CD4-positive, alpha-beta memory T cell (primary cell): Measurements from ENCODE around the gene ADGRB2. TPM values are rescaled to one million over a fixed set of nuclear protein-coding genes. Genes with fewer than 3 reads are reported as not detected.
A peak's percentile ranks its signal among the peaks of the same experiment; 100 is the strongest.

Experiments
- CTCF ChIA-PET: fragments of 350-600 bp; sonication (Branson Sonifier 250); formaldehyde crosslinking; loops from one replicate; lab custom pipeline; 2021; ENCODE audit warnings: inconsistent platforms; ENCODE audit not compliant: partially characterized antibody; lab: Charles Lee
- POLR2A ChIA-PET: fragments of 350-600 bp; sonication (Branson Sonifier 250); formaldehyde crosslinking; loops from one replicate; lab custom pipeline; 2021; ENCODE audit not compliant: partially characterized antibody; lab: Charles Lee
- DNase-seq, 5 donors: peaks; one replicate each; pipeline versions ENCODE4 v3.0.0 to v3.0.0-alpha.2; 2020 to 2022; ENCODE audit warnings: mixed read lengths in 1 of 5
- H3K27ac ChIP-seq: one replicate; pipeline ENCODE4 v1.7.0; 2013; ENCODE audit warnings: low read depth, low read length
- H3K27me3 ChIP-seq: 2 replicates; pipeline ENCODE4 v1.7.0; 2013; ENCODE audit warnings: mild to moderate bottlenecking, low read length, moderate library complexity; ENCODE audit not compliant: insufficient read depth
- H3K36me3 ChIP-seq: 2 replicates; pipeline ENCODE4 v1.7.0; 2013; ENCODE audit warnings: mild to moderate bottlenecking, low read length, moderate library complexity; ENCODE audit not compliant: insufficient read depth
- H3K4me1 ChIP-seq: 2 replicates; pipeline ENCODE4 v1.7.0; 2013; ENCODE audit warnings: mild to moderate bottlenecking, low read length, moderate library complexity; ENCODE audit not compliant: insufficient read depth
- H3K4me3 ChIP-seq, 2 donors: one replicate each; pipeline ENCODE4 v1.7.0; 2013; ENCODE audit warnings: low read length in 2 of 2, mild to moderate bottlenecking in 1 of 2
- H3K9me3 ChIP-seq, 2 donors: one replicate each; pipeline ENCODE4 v1.7.0; 2013; ENCODE audit warnings: low read length in 2 of 2, control low read depth in 1 of 2; ENCODE audit not compliant: control insufficient read depth in 1 of 2
- H3K27ac Mint-ChIP-seq, 7 donors: one replicate each; pipeline ENCODE4 v1.8.0; 2020 to 2021; ENCODE audit warnings: mixed read lengths in 7 of 7, mild to moderate bottlenecking in 6 of 7, inconsistent platforms in 3 of 7, moderate library complexity in 3 of 7
- H3K27me3 Mint-ChIP-seq, 2 donors: one replicate each; pipeline ENCODE4 v1.8.0; 2020 to 2021; ENCODE audit warnings: mixed read lengths in 2 of 2
- H3K36me3 Mint-ChIP-seq, 2 donors: one replicate each; pipeline ENCODE4 v1.8.0; 2020 to 2021; ENCODE audit warnings: mixed read lengths in 2 of 2, inconsistent platforms in 1 of 2, mild to moderate bottlenecking in 1 of 2
- H3K4me1 Mint-ChIP-seq, 4 donors: one replicate each; pipeline ENCODE4 v1.8.0; 2020 to 2021; ENCODE audit warnings: mixed read lengths in 4 of 4, mild to moderate bottlenecking in 1 of 4
- H3K4me3 Mint-ChIP-seq, 8 donors: one replicate each; pipeline ENCODE4 v1.8.0; 2020 to 2021; ENCODE audit warnings: mixed read lengths in 8 of 8, mild to moderate bottlenecking in 7 of 8, moderate library complexity in 6 of 8, inconsistent platforms in 3 of 8
- H3K9me3 Mint-ChIP-seq, 8 donors: one replicate each; pipeline ENCODE4 v1.8.0; 2020 to 2021; ENCODE audit warnings: mixed read lengths in 8 of 8, mild to moderate bottlenecking in 5 of 8, inconsistent platforms in 3 of 8, moderate library complexity in 1 of 8
- intact Hi-C: fragments of 100-400 bp; cut with micrococcal nuclease; formaldehyde crosslinking; loops from one replicate; pipeline ENCODE4 v1.15.1; 2023
- polyA plus RNA-seq, 2 donors: library from polyadenylated mRNA; unstranded; fragments of 300-500 nt; fragmentation: Illumina TruSeq; gene quantifications; one replicate each; pipeline ENCODE4 v1.2.3, GENCODE V29; 2021
- total RNA-seq, 2 experiments: library from RNA; stranded (reverse); gene quantifications; one replicate each; pipeline ENCODE4 v1.2.3, GENCODE V29; 2021

ADGRB2 gene
- total and polyA plus RNA-seq, 4 experiments from 2014 or later: 0.55 to 2.0 (median 1.5) TPM; not detected in 1

DNA sequence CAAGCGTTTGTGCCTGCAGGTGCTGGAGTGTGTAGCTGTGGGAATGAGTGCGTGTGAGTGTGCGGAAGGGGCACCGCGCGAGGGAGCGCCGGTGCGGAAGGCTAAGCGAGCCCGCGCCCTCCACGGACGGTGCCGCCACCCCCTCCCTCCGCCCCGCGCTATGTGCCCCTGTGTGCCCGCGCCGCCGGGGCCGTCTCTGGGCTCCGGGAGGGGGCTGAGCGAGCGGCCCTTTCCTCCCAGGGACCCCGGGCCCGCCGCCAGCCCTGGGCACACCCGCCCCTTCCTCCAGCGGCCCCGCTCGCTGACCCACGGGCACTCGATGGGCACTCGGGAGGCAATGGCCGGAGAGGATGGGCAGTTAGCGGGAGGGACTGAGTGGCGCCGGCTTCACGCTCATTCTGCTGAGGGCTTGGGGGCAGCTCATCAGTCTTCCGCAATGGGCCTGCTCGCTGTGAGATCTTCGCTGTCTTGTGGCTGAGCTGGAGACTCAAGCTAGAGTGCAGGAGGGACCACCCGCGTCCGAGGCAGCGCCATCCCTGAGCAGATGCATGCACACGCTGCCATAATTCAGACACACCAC is 8.6 kb upstream of the ADGRB2 start:
- Mint-ChIP-seq H3K27me3 (peaks cover 16 to 28% of the 10 kb centered on the region in 2 donors), H3K9me3 (no peaks in the 10 kb centered on the region), H3K4me3 (peak overlapping the region; percentile 85 to 97 (median 90)), H3K27ac (peak overlapping the region in 6 of 7 donors; percentile 30 to 93 (median 84)), H3K4me1 (peaks cover 34 to 51% (median 39%) of the 10 kb centered on the region in 4 donors), H3K36me3 (no peaks in the 10 kb centered on the region)
- Histone ChIP-seq H3K27me3 (peaks cover 16% of the 10 kb centered on the region), H3K36me3 (no peaks in the 10 kb centered on the region), H3K9me3 (no peaks in the 10 kb centered on the region), H3K4me3 (peak overlapping the region; percentile 48), H3K4me1 (peaks cover 39% of the 10 kb centered on the region), H3K27ac (no peak overlapping the region)
- intact Hi-C loops: loop anchor here (1.0 kb wide), 1 partner anchor 10 kb away; no protein-coding TSS in a partner anchor
- peak in 1 of 5 donors; percentile 15 for DNase-seq
- POLR2A ChIA-PET: no interaction called here
- CTCF ChIA-PET: interaction anchor here (1.0 to 1.1 kb wide), 2 partner anchors 10 to 16 kb away, joined by 3 read pairs; no protein-coding TSS in a partner anchor

DNA sequence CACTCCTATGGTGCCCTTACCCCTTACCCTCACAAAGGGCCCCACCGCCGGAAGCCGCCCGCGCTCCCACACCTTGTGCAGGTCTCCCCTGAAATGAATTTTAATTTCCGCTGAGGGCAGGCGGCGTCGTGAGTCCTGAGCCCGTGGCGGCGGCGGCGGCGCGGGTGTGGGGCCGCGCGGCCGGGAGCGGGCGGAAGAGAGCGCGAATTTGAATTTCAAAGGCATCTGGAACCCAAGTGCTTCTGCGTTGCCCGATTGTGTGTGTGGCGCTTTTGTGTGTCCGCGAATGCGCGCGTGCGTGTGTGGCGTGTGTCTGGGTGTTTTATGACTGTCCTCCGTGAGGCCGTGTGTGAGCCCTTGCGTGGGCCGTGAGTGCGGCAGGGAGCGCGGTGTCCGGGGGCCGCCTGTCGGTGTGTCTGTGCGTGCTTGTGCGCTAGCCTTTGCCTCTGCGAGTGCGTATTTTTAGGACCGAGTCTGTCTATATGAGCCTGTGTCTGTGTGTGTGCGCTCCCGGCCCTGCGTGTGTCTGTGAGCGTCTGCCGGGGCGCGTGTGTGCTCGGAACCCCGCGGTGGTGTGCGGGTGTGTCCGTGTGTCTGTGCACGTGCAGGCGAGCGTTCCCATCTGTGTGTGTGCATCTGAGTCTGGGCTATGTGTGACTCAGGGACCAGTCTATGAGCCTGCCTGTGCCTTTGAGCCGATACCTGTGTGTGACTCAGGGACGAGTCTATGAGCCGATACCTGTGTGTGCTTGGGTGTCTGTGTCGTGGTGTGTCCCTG is 7.9 kb upstream of the ADGRB2 start:
- POLR2A ChIA-PET: no interaction called here
- CTCF ChIA-PET: interaction anchor here (1.0 to 1.1 kb wide), 2 partner anchors 9 to 17 kb away, joined by 3 read pairs; no protein-coding TSS in a partner anchor
- H3K4me3 Mint-ChIP-seq: peak overlapping the region; percentile 85 to 97 (median 90)
- Histone ChIP-seq H3K27ac (no peak overlapping the region), H3K4me1 (peaks cover 39% of the 10 kb centered on the region), H3K9me3 (no peaks in the 10 kb centered on the region), H3K4me3 (peak overlapping the region; percentile 48), H3K36me3 (no peaks in the 10 kb centered on the region), H3K27me3 (peaks cover 16% of the 10 kb centered on the region)
- H3K4me1 Mint-ChIP-seq: peaks cover 34 to 51% (median 39%) of the 10 kb centered on the region in 4 donors
- H3K9me3 Mint-ChIP-seq: no peaks in the 10 kb centered on the region
- intact Hi-C loops: loop anchor here (1.0 kb wide), 1 partner anchor 10 kb away; no protein-coding TSS in a partner anchor
- no peaks in the 10 kb centered on the region for H3K36me3 Mint-ChIP-seq
- DNase-seq: peak; percentile 31 to 67 (median 37)
- H3K27ac Mint-ChIP-seq: peak overlapping the region; percentile 30 to 93 (median 76)
- peaks cover 13 to 23% of the 10 kb centered on the region in 2 donors for H3K27me3 Mint-ChIP-seq

DNA sequence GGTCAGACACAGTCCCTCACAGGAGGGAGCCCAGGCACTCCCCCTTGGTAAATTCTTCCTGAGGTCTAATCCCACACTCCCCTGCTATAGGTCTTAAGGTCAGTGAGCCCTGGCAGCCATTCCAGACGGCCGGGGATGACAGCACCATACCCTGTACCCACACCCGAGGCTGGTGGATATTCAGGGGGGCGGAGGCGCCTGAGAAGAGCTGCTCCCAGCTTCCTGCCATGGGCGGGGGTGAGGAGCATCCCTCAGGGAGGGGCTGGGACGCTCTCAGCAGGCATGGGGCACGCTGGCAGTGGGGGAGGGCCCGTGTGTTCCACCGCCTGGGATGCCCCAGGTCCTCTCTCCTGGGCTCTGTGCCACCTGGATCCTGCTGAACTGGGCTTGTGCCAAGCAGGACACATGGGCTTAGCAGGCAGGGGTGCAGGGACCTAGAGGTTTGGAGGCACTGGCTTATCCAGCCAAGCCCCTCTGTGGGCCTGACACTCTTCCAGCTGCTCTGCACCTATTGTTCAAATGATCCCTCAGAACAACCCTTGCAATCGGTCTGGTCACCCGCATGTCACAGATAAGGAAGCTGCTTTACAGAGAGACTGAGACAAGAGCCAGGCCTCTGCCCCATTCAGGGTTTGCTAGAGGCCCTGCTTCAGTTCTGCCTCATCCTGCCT is 5.7 kb upstream of the ADGRB2 start:
- no peaks in the 10 kb centered on the region for H3K36me3 ChIP-seq
- Mint-ChIP-seq H3K27ac (peak overlapping the region in 5 of 7 donors; percentile 17 to 75 (median 67)), H3K36me3 (no peaks in the 10 kb centered on the region), H3K4me3 (peak overlapping the region in 4 of 8 donors; percentile 4 to 41 (median 16)), H3K4me1 (peaks cover 34 to 55% (median 39%) of the 10 kb centered on the region in 4 donors), H3K9me3 (no peaks in the 10 kb centered on the region), H3K27me3 (peaks cover 7 to 15% of the 10 kb centered on the region in 2 donors)
- H3K9me3 ChIP-seq: no peaks in the 10 kb centered on the region
- ChIA-PET CTCF (interaction anchor here (0.9 to 1.1 kb wide), 2 partner anchors 19 to 20 kb away, joined by 4 read pairs; no protein-coding TSS in a partner anchor), POLR2A (interaction anchor here (1.1 kb wide), 1 partner anchor 11 kb away, joined by 4 read pairs; no protein-coding TSS in a partner anchor)
- H3K27me3 ChIP-seq: peaks cover 4% of the 10 kb centered on the region
- H3K4me3 ChIP-seq: no peak overlapping the region
- DNase-seq: peak in 1 of 5 donors; percentile 7
- H3K4me1 ChIP-seq: peaks cover 39% of the 10 kb centered on the region
- H3K27ac ChIP-seq: no peak overlapping the region
- intact Hi-C loops: loop anchor here (10.0 kb wide), 1 partner anchor 435 kb away; the partner anchor contains the start of genes CCDC28B, DCDC2B and IQCC

DNA sequence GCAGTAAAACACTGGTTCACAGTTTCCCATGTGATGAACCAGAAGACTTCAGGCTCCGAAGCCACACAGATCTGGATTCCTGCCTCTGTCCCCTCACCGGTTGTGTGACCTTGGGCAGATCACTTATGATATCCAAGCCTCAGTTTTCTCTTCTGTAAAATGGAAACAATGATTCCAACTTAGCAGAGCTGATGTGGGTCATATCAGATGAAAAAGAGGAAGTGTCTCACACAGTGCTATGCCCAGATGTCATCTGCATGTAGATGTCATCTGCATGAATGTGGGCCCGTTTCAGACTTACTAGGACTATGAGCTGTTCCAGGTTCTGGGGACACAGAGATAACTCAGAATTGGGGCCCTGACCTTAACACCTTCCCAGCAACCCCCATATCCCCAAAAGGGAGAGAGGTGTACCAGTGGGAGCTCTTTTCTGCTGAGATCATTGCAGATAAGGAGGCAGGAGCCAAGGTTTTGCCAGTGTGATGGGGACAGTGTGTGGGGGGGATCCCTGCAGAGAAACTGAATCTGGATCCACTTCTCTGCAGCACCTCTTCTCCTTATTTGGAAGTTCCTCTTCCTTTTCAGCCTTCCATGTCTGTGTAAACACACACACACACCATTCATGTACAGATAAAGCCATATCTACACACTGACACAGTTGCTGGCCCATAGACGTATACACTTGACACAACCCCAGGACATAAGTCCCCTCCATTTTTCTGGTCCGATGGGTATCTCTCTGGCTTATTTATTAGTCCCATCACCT is 5.0 kb upstream of the ADGRB2 start:
- Mint-ChIP-seq H3K36me3 (no peaks in the 10 kb centered on the region), H3K4me3 (peak overlapping the region in 3 of 8 donors; percentile 4 to 36 (median 7)), H3K4me1 (peaks cover 36 to 60% (median 40%) of the 10 kb centered on the region in 4 donors), H3K9me3 (no peaks in the 10 kb centered on the region), H3K27ac (peak overlapping the region in 5 of 7 donors; percentile 8 to 75 (median 67)), H3K27me3 (peaks cover 4 to 12% of the 10 kb centered on the region in 2 donors)
- ChIA-PET POLR2A (interaction anchor here (1.1 to 1.3 kb wide), 2 partner anchors 9 to 12 kb away, joined by 4 read pairs; no protein-coding TSS in a partner anchor), CTCF (interaction anchor here (0.9 kb wide), 1 partner anchor 21 kb away, joined by 4 read pairs; no protein-coding TSS in a partner anchor)
- peaks cover 4% of the 10 kb centered on the region for H3K27me3 ChIP-seq
- no peak overlapping the region for H3K27ac ChIP-seq
- intact Hi-C loops: loop anchor here (10.0 kb wide), 1 partner anchor 436 kb away; the partner anchor contains the start of genes CCDC28B, DCDC2B and IQCC
- no peaks in the 10 kb centered on the region for H3K9me3 ChIP-seq
- DNase-seq: no peak
- H3K4me3 ChIP-seq: no peak overlapping the region
- H3K4me1 ChIP-seq: peaks cover 39% of the 10 kb centered on the region
- no peaks in the 10 kb centered on the region for H3K36me3 ChIP-seq

DNA sequence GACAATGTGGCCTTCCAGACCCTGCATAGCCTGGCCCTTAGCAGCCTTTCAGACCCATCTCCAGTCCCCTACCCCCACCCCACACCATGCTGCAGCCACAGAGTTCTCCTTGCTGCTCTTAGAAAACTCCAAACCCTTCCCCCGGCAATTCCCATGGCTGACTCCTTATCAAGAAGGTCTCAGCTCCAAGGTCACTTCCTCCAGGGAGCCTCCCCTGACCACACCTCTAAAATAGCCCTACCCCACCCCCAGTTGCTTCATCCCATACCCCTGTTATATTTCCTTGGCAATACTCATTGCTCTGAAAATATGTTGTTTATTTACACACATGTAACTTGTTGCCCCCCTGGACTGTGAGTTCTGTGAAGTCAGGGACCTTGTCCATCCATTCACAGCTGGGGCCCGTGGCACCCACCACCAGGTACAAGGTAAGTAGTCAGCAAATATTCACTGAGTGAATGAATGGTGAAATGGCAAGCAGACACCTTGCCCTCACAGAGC is 4.3 kb upstream of the ADGRB2 start:
- peak overlapping the region in 1 of 8 donors; percentile 38 for H3K4me3 Mint-ChIP-seq
- no peak for DNase-seq
- CTCF ChIA-PET: interaction anchor here (0.9 kb wide), 1 partner anchor 21 kb away, joined by 4 read pairs; no protein-coding TSS in a partner anchor
- intact Hi-C loops: loop anchor here (10.0 kb wide), 1 partner anchor 436 kb away; the partner anchor contains the start of genes CCDC28B, DCDC2B and IQCC
- POLR2A ChIA-PET: interaction anchor here (1.3 kb wide), 1 partner anchor 8 kb away, joined by 4 read pairs; no protein-coding TSS in a partner anchor
- peaks cover 39% of the 10 kb centered on the region for H3K4me1 ChIP-seq
- H3K36me3 ChIP-seq: no peaks in the 10 kb centered on the region
- H3K9me3 Mint-ChIP-seq: no peaks in the 10 kb centered on the region
- H3K27ac ChIP-seq: no peak overlapping the region
- peaks cover 4% of the 10 kb centered on the region for H3K27me3 ChIP-seq
- no peaks in the 10 kb centered on the region for H3K36me3 Mint-ChIP-seq
- H3K4me3 ChIP-seq: no peak overlapping the region
- peaks cover 34 to 62% (median 40%) of the 10 kb centered on the region in 4 donors for H3K4me1 Mint-ChIP-seq
- peak overlapping the region in 1 of 7 donors; percentile 17 for H3K27ac Mint-ChIP-seq
- no peaks in the 10 kb centered on the region for H3K9me3 ChIP-seq
- H3K27me3 Mint-ChIP-seq: peaks cover 2 to 7% of the 10 kb centered on the region in 2 donors

DNA sequence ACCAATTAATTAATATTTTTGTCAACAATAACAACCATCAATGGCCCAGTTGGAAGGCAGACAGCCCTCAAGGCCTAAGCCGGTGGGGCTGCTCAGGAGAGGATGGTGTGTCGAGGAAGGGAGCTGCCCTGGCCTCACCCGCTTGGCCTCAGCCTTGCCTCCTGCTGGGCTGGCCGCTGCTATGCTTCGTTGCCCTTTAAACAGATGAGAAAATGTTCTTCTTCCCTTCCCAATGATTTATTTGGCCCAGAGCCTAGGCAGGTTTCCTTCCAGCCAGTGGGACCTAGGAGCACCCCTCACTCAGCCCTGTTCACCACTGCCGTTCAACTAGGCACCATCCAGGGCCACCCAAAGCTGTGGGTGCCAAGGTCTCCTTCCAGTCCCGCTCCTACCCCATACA is 3.1 kb upstream of the ADGRB2 start:
- ChIA-PET CTCF (interaction anchor here (0.5 to 4.2 kb wide), 3 partner anchors 9 to 210 kb away, joined by 3 to 24 read pairs (median 3); no protein-coding TSS in a partner anchor), POLR2A (no interaction called here)
- no peak for DNase-seq
- peaks cover 39% of the 10 kb centered on the region for H3K4me1 ChIP-seq
- peaks cover 28 to 59% (median 35%) of the 10 kb centered on the region in 4 donors for H3K4me1 Mint-ChIP-seq
- no peaks in the 10 kb centered on the region for H3K36me3 Mint-ChIP-seq
- H3K9me3 ChIP-seq: no peaks in the 10 kb centered on the region
- no peaks in the 10 kb centered on the region for H3K9me3 Mint-ChIP-seq
- peaks cover 8% of the 10 kb centered on the region for H3K27me3 ChIP-seq
- intact Hi-C loops: loop anchor here (10.0 kb wide), 1 partner anchor 438 kb away; the partner anchor contains the start of genes CCDC28B, DCDC2B and IQCC
- H3K4me3 ChIP-seq: no peak overlapping the region
- H3K27ac Mint-ChIP-seq: peak overlapping the region in 1 of 7 donors; percentile 8
- H3K36me3 ChIP-seq: no peaks in the 10 kb centered on the region
- no peak overlapping the region for H3K4me3 Mint-ChIP-seq
- H3K27me3 Mint-ChIP-seq: peaks cover 0 to 4% of the 10 kb centered on the region in 2 donors
- no peak overlapping the region for H3K27ac ChIP-seq
